SU-DHL-6 (cell line): ENCODE data around the gene RBM23.

Source experiments
- H2AFZ ChIP-seq: fragments of 200-600 bp; sonication (generic); 2 replicates; pipeline ENCODE4 v1.6.1; 2014; ENCODE audit warnings: low read depth, mild to moderate bottlenecking, moderate library complexity, mixed read lengths, antibody characterized with exemption, low read length; ENCODE audit not compliant: severe bottlenecking
- H3F3A ChIP-seq: fragments of 200-600 bp; shearing (Covaris generic); 2 replicates; pipeline ENCODE4 v1.6.0; 2016; ENCODE audit warnings: antibody characterized with exemption, mild to moderate bottlenecking; ENCODE audit not compliant: insufficient read depth
- H3K27ac ChIP-seq: fragments of 200-600 bp; sonication (generic); 2 replicates; pipeline ENCODE4 v1.5.1; 2016; ENCODE audit warnings: low read depth, mild to moderate bottlenecking, low read length, moderate library complexity, mixed read lengths
- H3K27me3 ChIP-seq: fragments of 200-600 bp; sonication (generic), shearing (Covaris generic); 2 replicates; pipeline ENCODE4 v1.6.0; 2014; ENCODE audit warnings: mild to moderate bottlenecking, low read length
- H3K36me3 ChIP-seq: fragments of 200-600 bp; sonication (generic); 2 replicates; pipeline ENCODE4 v1.6.1; 2014; ENCODE audit warnings: mild to moderate bottlenecking, low read length, mixed read lengths
- H3K4me2 ChIP-seq: fragments of 300-600, 200-600 bp; shearing (Covaris generic), sonication (generic); 2 replicates; pipeline ENCODE4 v1.6.0; 2014; ENCODE audit warnings: low read length, low read depth, mild to moderate bottlenecking; ENCODE audit not compliant: poor library complexity, severe bottlenecking
- H3K4me3 ChIP-seq: fragments of 200-600 bp; sonication (generic); 2 replicates; pipeline ENCODE4 v1.5.1; 2014; ENCODE audit warnings: antibody characterized with exemption, low read length, mild to moderate bottlenecking, mixed read lengths; ENCODE audit not compliant: insufficient read depth, poor library complexity, severe bottlenecking
- H3K79me2 ChIP-seq: fragments of 200-600 bp; sonication (generic); 2 replicates; pipeline ENCODE4 v1.6.1; 2014; ENCODE audit warnings: mild to moderate bottlenecking, low read length, moderate library complexity; ENCODE audit not compliant: insufficient read depth
- H3K9ac ChIP-seq: fragments of 200-600 bp; sonication (generic); 2 replicates; pipeline ENCODE4 v1.7.0; 2014; ENCODE audit warnings: mild to moderate bottlenecking, low read length
- H3K9me2 ChIP-seq: fragments of 200-600 bp; sonication (generic); replicated peaks from 2 replicates; pipeline ENCODE4 v1.6.1; 2014; ENCODE audit warnings: low read length; ENCODE audit not compliant: insufficient read depth
- H3K9me3 ChIP-seq: fragments of 200-600 bp; sonication (generic); 2 replicates; pipeline ENCODE4 v1.6.1; 2014; ENCODE audit warnings: low read length, mixed read lengths; ENCODE audit not compliant: insufficient read depth
- H4K20me1 ChIP-seq: fragments of 200-600 bp; sonication (generic); 2 replicates; pipeline ENCODE4 v1.6.1; 2014; ENCODE audit warnings: low read depth, mild to moderate bottlenecking, antibody characterized with exemption, low read length, moderate library complexity, mixed read lengths
- EZH2phosphoT487 ChIP-seq: fragments of 200-600 bp; sonication (generic), shearing (Covaris generic); conservative IDR thresholded peaks from 2 replicates; pipeline ENCODE4 v1.6.1; 2018; ENCODE audit warnings: mild to moderate bottlenecking, antibody characterized with exemption, low read length, moderate library complexity, mixed read lengths
- TF ChIP-seq, protein P1 (sequence below): fragments of 200-600 bp; sonication (generic); IDR thresholded peaks from one replicate; pipeline ENCODE4 v1.5.1; 2017; ENCODE audit warnings: antibody characterized with exemption, mild to moderate bottlenecking, low read length, moderate library complexity; ENCODE audit not compliant: insufficient read depth, poor library complexity, severe bottlenecking

Gene RBM23

DNA sequence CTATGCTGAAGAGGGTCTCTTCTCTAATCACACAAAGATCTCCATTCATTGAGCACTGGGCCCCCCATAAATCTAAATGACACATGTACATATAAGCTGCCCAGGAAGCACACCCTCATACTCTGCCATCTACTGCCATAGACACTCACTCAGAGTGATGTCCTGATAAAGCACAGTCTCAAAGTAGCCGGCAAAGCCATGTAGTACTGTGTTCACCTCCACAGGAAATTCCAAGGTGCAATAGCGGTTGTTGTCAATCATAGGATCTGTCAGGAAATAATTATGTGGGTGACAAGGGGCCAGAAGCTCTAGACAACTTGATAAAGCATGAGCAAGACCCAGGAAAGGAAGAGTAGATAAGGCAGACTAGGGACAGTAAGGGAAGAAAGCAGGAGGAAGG lies 3.3 kb upstream of the RBM23 start:
- Histone ChIP-seq H2AFZ (no peak overlapping the region), H3K36me3 (peaks cover 3% of the 10 kb centered on the region; the same call in 1 of the 2 replicates), H3K79me2 (peaks cover 13% of the 10 kb centered on the region), H3K4me3 (no peak overlapping the region), H3K4me2 (no peak overlapping the region), H3K27ac (no peak overlapping the region), H3K9me3 (no peaks in the 10 kb centered on the region), H3K9ac (no peak overlapping the region), H3K27me3 (no peaks in the 10 kb centered on the region), H3K9me2 (no peaks in the 10 kb centered on the region), H3F3A (peaks cover 10% of the 10 kb centered on the region), H4K20me1 (no peaks in the 10 kb centered on the region)
- TF ChIP-seq, protein P1, sequence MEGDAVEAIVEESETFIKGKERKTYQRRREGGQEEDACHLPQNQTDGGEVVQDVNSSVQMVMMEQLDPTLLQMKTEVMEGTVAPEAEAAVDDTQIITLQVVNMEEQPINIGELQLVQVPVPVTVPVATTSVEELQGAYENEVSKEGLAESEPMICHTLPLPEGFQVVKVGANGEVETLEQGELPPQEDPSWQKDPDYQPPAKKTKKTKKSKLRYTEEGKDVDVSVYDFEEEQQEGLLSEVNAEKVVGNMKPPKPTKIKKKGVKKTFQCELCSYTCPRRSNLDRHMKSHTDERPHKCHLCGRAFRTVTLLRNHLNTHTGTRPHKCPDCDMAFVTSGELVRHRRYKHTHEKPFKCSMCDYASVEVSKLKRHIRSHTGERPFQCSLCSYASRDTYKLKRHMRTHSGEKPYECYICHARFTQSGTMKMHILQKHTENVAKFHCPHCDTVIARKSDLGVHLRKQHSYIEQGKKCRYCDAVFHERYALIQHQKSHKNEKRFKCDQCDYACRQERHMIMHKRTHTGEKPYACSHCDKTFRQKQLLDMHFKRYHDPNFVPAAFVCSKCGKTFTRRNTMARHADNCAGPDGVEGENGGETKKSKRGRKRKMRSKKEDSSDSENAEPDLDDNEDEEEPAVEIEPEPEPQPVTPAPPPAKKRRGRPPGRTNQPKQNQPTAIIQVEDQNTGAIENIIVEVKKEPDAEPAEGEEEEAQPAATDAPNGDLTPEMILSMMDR = no peak
- no peak for TF ChIP-seq EZH2phosphoT487

DNA sequence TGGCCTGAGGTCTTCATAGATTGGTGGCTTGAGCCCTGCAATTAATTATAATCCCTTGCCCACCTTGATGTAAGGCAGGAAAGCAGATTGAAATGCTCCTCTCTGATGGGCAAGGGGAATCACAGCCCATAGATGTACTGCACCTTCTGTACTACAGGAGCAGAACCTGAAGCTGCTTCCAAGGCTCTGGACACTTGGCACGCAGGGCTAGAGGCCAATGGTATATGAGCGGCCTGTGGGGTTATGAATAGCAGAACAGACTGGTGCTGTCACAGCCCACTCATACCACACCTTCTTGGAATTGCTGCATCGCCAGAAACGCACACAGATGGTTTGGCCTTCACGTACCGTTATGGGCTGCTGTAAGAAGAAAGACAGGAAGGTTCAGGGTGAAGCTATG lies 1.7 kb upstream of the RBM23 start:
- H3K36me3 ChIP-seq = peaks cover 8% of the 10 kb centered on the region; the same call in 1 of the 2 replicates

DNA sequence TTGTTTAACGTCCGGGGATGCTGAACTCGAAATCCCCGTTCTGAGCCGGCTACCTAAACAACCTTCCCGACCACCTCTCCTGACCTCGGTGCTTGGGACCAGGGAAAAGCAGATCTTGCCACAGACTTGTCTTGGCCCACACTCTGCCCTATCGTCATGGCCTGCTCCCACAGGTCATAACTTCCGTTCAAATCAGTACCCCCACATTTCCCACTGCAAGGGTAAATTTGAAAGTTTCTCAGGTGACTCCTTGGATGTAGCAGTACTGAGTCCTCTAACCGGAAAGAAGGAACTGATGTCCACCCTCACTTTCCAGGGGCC lies 612 bp upstream of the RBM23 start:
- Histone ChIP-seq H2AFZ (peak overlapping the region; percentile 35), H3F3A (peaks cover 14% of the 10 kb centered on the region), H3K4me3 (peak overlapping the region; percentile 20), H3K4me2 (peak overlapping the region; percentile 58), H3K9me2 (no peaks in the 10 kb centered on the region), H3K9me3 (no peaks in the 10 kb centered on the region), H3K36me3 (peaks cover 5% of the 10 kb centered on the region; the same call in 1 of the 2 replicates), H3K27me3 (no peaks in the 10 kb centered on the region), H4K20me1 (no peaks in the 10 kb centered on the region), H3K9ac (peak overlapping the region; percentile 49), H3K79me2 (peaks cover 38% of the 10 kb centered on the region), H3K27ac (peak overlapping the region; percentile 59)
- no peak for TF ChIP-seq EZH2phosphoT487
- TF ChIP-seq, protein P1 = no peak

More for the DNA sequence above, 1.7 kb upstream of the RBM23 start:
- H3K27ac ChIP-seq = no peak overlapping the region
- peaks cover 29% of the 10 kb centered on the region for H3K79me2 ChIP-seq
- H3K9me2 ChIP-seq = no peaks in the 10 kb centered on the region
- no peak overlapping the region for H3K4me3 ChIP-seq
- H3K27me3 ChIP-seq = no peaks in the 10 kb centered on the region
- H2AFZ ChIP-seq = no peak overlapping the region
- H3K9ac ChIP-seq = no peak overlapping the region
- no peaks in the 10 kb centered on the region for H3K9me3 ChIP-seq
- no peak overlapping the region for H3K4me2 ChIP-seq
- H4K20me1 ChIP-seq = no peaks in the 10 kb centered on the region
- no peak for TF ChIP-seq EZH2phosphoT487
- TF ChIP-seq, protein P1 = no peak
- peaks cover 14% of the 10 kb centered on the region for H3F3A ChIP-seq
